ENCODE measurements around the gene SLC25A41. TPM values are rescaled to one million over a fixed set of nuclear protein-coding genes. Genes with fewer than 3 reads are reported as not detected.

SLC25A41 gene
- total RNA-seq, 1 donor from 2014 or later = not detected

- no peaks in the 10 kb centered on the region for H3K4me1 ChIP-seq
- H3K4me3 ChIP-seq = no peak overlapping the region
- H3K36me3 ChIP-seq = peaks cover 13% of the 10 kb centered on the region
- ATAC-seq = no peak
- no peaks in the 10 kb centered on the region for H3K27me3 ChIP-seq (ENCODE audit: low read depth)
- H3K27ac ChIP-seq = no peak overlapping the region
- no peak for DNase-seq
- intact Hi-C loops (cut with DNase I) = no loop called here
- H3K9me3 ChIP-seq = peaks cover 13% of the 10 kb centered on the region
- TF ChIP-seq CTCF (IDR thresholded peaks at IDR 0.05) = no peak
These were observed 19.3 kb upstream of the SLC25A41 start for GRCh38 chr19:6452899-6453298.

- TF ChIP-seq CTCF (IDR thresholded peaks at IDR 0.05) = no peak
- DNase-seq (no peak), ATAC-seq (no peak)
- no peaks in the 10 kb centered on the region for H3K27me3 ChIP-seq (ENCODE audit: low read depth)
- no peak overlapping the region for H3K27ac ChIP-seq
- peaks cover 13% of the 10 kb centered on the region for H3K36me3 ChIP-seq
- peaks cover 13% of the 10 kb centered on the region for H3K9me3 ChIP-seq
- no peaks in the 10 kb centered on the region for H3K4me1 ChIP-seq
- intact Hi-C loops (cut with DNase I) = no loop called here
- no peak overlapping the region for H3K4me3 ChIP-seq
These were observed 18.7 kb upstream of the SLC25A41 start for GRCh38 chr19:6452223-6452614.

GRCh38 chr19:6451583-6452222 is 18.1 kb upstream of the SLC25A41 start:
- Histone ChIP-seq H3K27me3 (ENCODE audit: low read depth) (no peaks in the 10 kb centered on the region), H3K4me1 (no peaks in the 10 kb centered on the region), H3K9me3 (peaks cover 13% of the 10 kb centered on the region), H3K27ac (no peak overlapping the region), H3K36me3 (peaks cover 13% of the 10 kb centered on the region), H3K4me3 (no peak overlapping the region)
- no peak for ATAC-seq
- intact Hi-C loops (cut with DNase I) = no loop called here
- no peak for DNase-seq
- TF ChIP-seq CTCF (IDR thresholded peaks at IDR 0.05) = no peak

- Histone ChIP-seq H3K4me1 (no peaks in the 10 kb centered on the region), H3K36me3 (peaks cover 13% of the 10 kb centered on the region), H3K9me3 (peaks cover 13% of the 10 kb centered on the region), H3K4me3 (no peak overlapping the region), H3K27me3 (ENCODE audit: low read depth) (no peaks in the 10 kb centered on the region), H3K27ac (no peak overlapping the region)
- ATAC-seq = no peak
- TF ChIP-seq CTCF (IDR thresholded peaks at IDR 0.05) = no peak
- no peak for DNase-seq
- intact Hi-C loops (cut with DNase I) = no loop called here
These were observed 16.6 kb upstream of the SLC25A41 start for GRCh38 chr19:6450166-6450565.

GRCh38 chr19:6448045-6448444 is 14.5 kb upstream of the SLC25A41 start:
- H3K9me3 ChIP-seq = no peaks in the 10 kb centered on the region
- ATAC-seq (no peak), DNase-seq (no peak)
- intact Hi-C loops (cut with DNase I) = no loop called here
- no peaks in the 10 kb centered on the region for H3K27me3 ChIP-seq (ENCODE audit: low read depth)
- no peak overlapping the region for H3K4me3 ChIP-seq
- no peak for TF ChIP-seq CTCF (IDR thresholded peaks at IDR 0.05)
- no peaks in the 10 kb centered on the region for H3K4me1 ChIP-seq
- H3K36me3 ChIP-seq = no peaks in the 10 kb centered on the region
- H3K27ac ChIP-seq = no peak overlapping the region

All from lower lobe of right lung (tissue), 2 donors.